Gastrocnemius medialis (tissue), 4 donors: Measurements from ENCODE around the gene SGMS1.

ENCODE experiments used
- POLR2A ChIP-seq, 2 donors: fragments of 450-650 bp; IDR thresholded peaks; one replicate each; pipeline ENCODE4 v1.6.1; 2017; ENCODE audit warnings: antibody characterized with exemption in 2 of 2, mild to moderate bottlenecking in 2 of 2, moderate library complexity in 2 of 2
- TF ChIP-seq, protein P1 (sequence below), 5 experiments: fragments of 450-650 bp in 3 of 5; fragments of 200-600 bp in 2 of 5; sonication (generic) in 2 of 5; IDR thresholded peaks in 4 of 5; conservative IDR thresholded peaks in 1 of 5; 1 replicate in 4 of 5; 2 replicates in 1 of 5; pipeline ENCODE4 v1.5.1; 2016 to 2019; ENCODE audit warnings: antibody characterized with exemption in 5 of 5, mild to moderate bottlenecking in 3 of 5, moderate library complexity in 3 of 5

DNA sequence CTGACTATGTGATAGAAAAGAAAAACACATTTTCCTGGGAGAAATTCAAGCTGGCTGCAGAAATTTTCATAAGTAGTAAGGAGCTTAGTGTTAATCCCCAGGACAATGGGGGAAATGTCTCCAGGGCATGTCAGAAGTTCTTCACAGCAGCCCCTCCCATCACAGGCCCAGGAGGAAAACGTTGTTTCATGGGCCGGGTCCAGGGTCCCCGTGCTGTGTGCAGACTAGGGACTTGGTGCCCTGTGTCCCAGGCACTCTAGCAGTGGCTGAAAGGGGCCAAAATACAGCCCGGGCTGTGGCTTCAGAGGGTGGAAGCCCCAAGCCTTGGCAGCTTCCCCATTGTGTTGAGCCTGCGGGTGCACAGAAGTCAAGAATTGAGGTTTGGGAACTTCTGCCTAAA lies 273.4 kb downstream of the SGMS1 start:
- TF ChIP-seq, protein P1, sequence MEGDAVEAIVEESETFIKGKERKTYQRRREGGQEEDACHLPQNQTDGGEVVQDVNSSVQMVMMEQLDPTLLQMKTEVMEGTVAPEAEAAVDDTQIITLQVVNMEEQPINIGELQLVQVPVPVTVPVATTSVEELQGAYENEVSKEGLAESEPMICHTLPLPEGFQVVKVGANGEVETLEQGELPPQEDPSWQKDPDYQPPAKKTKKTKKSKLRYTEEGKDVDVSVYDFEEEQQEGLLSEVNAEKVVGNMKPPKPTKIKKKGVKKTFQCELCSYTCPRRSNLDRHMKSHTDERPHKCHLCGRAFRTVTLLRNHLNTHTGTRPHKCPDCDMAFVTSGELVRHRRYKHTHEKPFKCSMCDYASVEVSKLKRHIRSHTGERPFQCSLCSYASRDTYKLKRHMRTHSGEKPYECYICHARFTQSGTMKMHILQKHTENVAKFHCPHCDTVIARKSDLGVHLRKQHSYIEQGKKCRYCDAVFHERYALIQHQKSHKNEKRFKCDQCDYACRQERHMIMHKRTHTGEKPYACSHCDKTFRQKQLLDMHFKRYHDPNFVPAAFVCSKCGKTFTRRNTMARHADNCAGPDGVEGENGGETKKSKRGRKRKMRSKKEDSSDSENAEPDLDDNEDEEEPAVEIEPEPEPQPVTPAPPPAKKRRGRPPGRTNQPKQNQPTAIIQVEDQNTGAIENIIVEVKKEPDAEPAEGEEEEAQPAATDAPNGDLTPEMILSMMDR (IDR thresholded peaks at IDR 0.05 in 4 of 5, conservative IDR thresholded peaks at IDR 0.05 in 1 of 5) = no peak
- no peak for TF ChIP-seq POLR2A (IDR thresholded peaks at IDR 0.05)
